GM19193 (cell line): ENCODE measurements around the gene CNKSR3.

ENCODE experiments used
- POLR2A ChIP-seq: IDR thresholded peaks from 4 replicates; pipeline ENCODE4 v1.6.1; 2011; ENCODE audit not compliant: insufficient read depth, insufficient read length; ENCODE audit errors: extremely low read depth

The CNKSR3 gene

GRCh38 chr6:154536255-154536654 lies 25.8 kb upstream of the CNKSR3 start:
- no peak for TF ChIP-seq POLR2A

- no peak for TF ChIP-seq POLR2A
Observed at GRCh38 chr6:154535851-154536250, 25.4 kb upstream of the CNKSR3 start.

DNA sequence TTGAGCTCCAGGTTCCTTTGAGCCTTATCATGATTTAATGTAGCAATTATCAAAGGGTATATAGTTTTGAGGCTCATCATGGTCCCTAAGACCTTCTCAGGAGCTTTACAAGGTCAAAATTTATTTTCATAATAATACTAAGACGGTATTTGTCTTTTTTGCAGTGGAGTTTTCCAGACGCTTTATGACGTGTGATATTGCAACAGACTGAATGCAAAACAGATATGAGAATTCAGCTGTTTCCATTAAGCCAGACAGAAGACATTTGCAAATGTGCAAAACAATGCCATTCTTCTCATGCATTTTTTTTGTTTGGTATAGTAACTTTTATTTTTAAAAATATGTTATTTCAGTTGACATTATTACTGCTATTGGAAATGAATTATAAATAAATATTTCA lies 24.7 kb upstream of the CNKSR3 start:
- no peak for TF ChIP-seq POLR2A

DNA sequence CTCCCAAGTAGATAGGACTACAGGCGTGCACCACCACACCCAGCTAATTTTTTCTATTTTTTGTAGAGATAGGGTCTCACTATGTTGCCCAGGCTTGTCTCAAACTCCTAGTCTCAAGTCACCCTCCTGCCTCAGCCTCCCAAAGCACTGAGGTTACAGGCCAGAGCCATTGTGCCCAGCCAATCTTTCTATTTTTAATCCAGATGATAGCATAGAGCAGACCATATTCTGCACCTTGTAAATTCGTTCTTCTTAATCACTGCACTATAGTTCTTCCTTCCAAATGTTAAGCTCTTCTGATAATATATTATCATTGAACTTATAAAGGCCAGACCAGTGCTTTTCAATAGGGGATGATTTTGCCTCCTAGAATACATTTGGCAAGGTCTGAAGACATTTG lies 24.0 kb upstream of the CNKSR3 start:
- TF ChIP-seq POLR2A: no peak

DNA sequence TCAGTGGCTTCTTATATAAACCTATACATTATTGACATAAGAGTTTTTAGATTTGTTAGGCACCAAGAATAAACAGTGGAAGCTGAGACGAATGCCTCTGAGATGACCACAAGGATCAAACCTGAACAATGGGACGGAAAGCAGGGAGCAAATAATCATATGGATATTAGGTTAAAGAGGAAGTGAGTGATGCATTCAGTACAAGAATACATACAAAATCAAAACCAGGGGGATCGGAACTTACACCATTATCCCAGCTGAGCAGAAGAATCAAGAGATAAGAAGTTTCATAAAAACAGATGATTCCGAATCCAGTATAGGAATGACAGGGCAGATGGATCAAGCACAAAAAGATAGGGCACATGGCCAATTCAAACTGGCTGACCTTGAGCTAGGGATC lies 21.9 kb upstream of the CNKSR3 start:
- no peak for TF ChIP-seq POLR2A

GRCh38 chr6:154529957-154530356 lies 19.5 kb upstream of the CNKSR3 start:
- TF ChIP-seq POLR2A: no peak

GRCh38 chr6:154528310-154528915 lies 17.9 kb upstream of the CNKSR3 start:
- TF ChIP-seq POLR2A: no peak

- TF ChIP-seq POLR2A: no peak
Observed at GRCh38 chr6:154526996-154527395, 16.5 kb upstream of the CNKSR3 start.

DNA sequence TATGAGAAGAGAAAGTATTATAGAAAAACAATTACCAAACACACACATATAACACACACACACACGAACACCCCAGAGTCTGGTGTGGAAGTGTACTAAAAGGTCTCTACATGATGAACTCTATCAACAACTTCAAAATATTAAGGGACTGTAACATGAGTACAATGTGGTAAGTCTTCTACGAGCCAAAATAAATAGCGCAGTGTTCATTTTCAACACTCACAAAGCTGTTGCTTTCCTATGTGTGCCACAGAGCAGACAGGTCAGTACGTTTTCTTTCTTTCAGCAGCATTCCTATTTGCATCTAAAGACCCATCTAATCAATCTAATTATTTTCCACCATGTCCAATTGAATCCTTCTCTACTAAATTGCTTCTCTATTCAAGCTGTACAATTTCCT lies 12.1 kb upstream of the CNKSR3 start:
- no peak for TF ChIP-seq POLR2A

DNA sequence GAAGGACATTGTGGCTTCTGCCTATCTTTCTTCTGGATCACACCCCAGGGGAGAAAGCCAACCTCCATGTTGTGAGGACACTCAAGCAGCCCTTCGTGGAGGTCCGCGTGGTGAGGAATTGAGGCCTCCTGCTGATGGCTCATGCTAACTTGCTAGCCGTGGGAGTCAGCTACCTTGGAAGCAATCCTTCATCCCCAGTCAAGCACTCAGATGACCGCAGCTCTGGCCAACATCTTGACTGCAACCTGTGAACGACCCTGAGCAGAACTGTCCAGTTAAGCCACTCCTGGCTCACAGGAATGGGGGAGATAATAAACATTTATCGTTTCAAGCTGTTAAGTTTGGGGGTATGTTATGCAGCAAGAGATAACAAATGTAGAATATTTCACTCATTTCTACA lies 10.9 kb upstream of the CNKSR3 start:
- no peak for TF ChIP-seq POLR2A

DNA sequence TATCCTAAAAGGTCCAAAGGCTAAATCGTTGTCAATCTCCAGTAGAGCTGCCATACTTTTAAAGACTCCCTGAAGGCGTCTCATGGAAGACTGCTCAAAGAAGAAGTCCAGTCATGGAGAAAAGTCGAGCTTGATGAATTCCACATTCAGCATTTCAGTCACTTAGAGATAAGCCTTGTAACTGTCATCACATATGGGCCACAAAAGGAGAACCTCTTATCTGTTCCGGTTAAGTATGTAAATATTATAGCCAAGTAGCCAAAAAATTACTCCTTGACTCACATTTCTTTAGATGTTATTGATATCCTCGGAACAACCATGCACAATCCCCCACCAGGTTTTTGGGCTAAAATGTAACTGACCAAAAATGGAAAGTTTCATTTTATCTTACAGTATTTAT lies 9.8 kb upstream of the CNKSR3 start:
- TF ChIP-seq POLR2A: no peak

DNA sequence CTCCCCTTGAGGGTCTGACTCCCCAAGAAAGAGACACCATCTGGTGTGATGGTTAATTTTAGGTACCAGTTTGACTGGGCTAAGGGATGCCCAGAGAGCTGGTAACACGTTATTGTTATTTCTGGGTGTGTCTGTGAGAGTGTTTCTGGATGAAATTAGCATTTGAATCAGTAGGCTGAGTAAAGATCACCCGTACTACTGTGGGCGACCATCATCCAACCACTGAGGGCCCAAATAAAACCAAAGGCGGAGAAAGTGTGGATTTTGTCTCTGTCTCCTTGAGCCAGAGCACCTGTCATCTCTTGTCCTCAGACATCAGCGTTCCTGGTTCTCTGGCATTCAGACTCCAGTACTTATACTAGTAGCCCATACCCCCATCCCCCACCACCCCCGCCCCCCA lies 7.9 kb upstream of the CNKSR3 start:
- TF ChIP-seq POLR2A: no peak

DNA sequence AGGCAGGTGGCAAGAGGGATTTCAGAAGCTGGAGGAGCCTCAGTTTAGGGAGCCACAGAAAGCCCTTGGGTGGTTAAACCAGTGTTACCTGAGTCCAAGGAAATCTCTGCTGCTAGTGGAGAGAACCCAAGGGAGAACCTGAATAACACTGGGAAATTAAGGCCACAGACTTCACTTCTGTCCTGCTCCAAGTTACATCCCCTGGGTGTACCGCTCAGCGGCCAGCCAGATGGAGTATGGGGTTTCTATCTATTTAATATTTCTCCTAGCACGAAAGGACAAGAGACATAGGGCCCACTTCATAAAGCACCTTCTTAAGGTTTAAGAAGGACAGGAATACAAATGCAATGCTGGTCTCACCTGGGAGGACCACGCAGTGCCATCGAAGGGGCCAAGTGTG lies 5.8 kb upstream of the CNKSR3 start:
- TF ChIP-seq POLR2A: no peak

GRCh38 chr6:154515826-154516225 lies 5.3 kb upstream of the CNKSR3 start:
- TF ChIP-seq POLR2A: no peak

- no peak for TF ChIP-seq POLR2A
Observed at GRCh38 chr6:154514481-154514880, 4.0 kb upstream of the CNKSR3 start.

DNA sequence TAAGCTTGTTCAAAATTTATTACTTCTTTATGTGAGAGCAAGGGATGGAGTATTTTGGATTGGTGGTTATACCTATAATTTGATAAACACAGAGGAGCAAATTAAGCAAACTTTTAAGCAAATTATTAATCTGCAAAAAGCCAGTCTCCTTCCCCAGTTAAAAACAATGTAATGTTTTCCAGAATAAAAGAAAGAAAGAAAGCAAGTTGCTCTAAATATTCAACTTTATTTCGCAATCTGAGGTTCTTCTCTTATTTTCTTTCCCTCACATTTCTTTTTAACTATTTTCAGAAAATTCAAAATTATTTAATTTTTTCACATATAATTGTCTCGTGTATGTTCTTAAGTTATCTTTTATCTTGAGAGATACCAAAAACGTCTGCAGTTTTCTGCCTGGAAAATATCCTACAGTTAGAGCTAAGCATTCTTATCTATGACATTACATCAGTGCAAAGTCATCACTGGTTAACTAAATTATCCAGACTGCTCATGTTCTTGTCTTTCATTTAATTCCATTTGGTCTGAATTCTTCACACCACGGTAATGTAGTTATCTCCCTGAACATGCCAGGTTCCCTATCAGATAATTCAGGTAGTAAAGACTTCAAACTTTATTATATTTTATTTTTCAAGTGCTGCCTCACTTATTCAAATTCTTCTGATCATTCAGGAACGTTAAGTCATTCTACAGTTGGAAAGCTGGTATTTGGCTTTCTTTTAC lies 3.3 kb upstream of the CNKSR3 start:
- no peak for TF ChIP-seq POLR2A

DNA sequence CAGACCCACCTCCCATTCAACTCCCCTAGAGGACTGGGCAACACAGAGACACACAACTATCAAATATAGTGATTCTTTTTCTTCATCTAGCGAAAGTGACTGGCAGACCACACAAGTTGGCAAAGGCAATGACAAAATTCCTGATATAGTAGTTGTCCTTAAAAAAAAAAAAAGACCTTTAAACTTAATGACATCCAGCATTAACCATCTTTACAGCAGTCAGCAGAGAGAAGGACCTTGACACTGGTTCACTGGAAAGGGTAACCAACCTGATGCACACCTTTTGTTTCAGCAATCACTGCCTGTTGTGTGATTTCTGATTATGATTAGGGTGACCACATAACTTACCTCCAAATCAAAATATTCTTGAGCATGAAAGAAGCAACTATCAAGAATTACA lies 1.7 kb upstream of the CNKSR3 start:
- TF ChIP-seq POLR2A: no peak
